A549 (cell line): ENCODE results near the gene CDC45. TPM values are rescaled to one million over a fixed set of nuclear protein-coding genes. Genes with fewer than 3 reads are reported as not detected.
A peak's percentile ranks its signal among the peaks of the same experiment; 100 is the strongest.

Experiments
- ATAC-seq, 2 experiments: fragments of 200-7000 bp in 1 of 2; fragments of >200 bp in 1 of 2; cut with Nextera tagmentation in 1 of 2; cut with Tn5 transposase in 1 of 2; 3 replicates each; pipeline versions ENCODE4 v1.8.0 to v1.9.1; 2018 to 2020; ENCODE audit warnings: mild to moderate bottlenecking in 1 of 2, moderate library complexity in 1 of 2
- CTCF ChIA-PET: fragments of 300-600 bp; sonication (Branson Sonifier 250); formaldehyde crosslinking; extraction: SDS; loops from one replicate; lab custom pipeline; 2021; ENCODE audit warnings: antibody characterized with exemption, inconsistent platforms; lab: Yijun Ruan, JAX
- POLR2A ChIA-PET: fragments of 350-600 bp; formaldehyde crosslinking; extraction: SDS; loops from one replicate; lab custom pipeline; 2021; ENCODE audit warnings: antibody characterized with exemption, inconsistent platforms; lab: Yijun Ruan, JAX
- DNase-seq, 2 experiments: peaks; one replicate each; pipeline versions ENCODE4 v3.0.0 to v3.0.0-alpha.2; 2011 to 2016; ENCODE audit warnings: low read depth in 1 of 2, low spot score in 1 of 2
- FAIRE-seq: peaks from 2 replicates; lab custom pipeline; 2011; peaks lifted over from hg19 to GRCh38; lab: Jason Lieb, UNC
- H3K27ac ChIP-seq, 2 experiments: fragments of >200 bp; sonication (Bioruptor Twin); formaldehyde crosslinking; 3 replicates each; pipeline ENCODE4 v1.5.1; 2016 to 2017
- H3K4me1 ChIP-seq: fragments of >200 bp; sonication (Bioruptor Twin); formaldehyde crosslinking; 3 replicates; pipeline ENCODE4 v1.6.1; 2016
- H3K4me2 ChIP-seq: fragments of >200 bp; sonication (Bioruptor Twin); formaldehyde crosslinking; 3 replicates; pipeline ENCODE4 v1.6.1; 2016
- H3K4me3 ChIP-seq: fragments of >200 bp; sonication (Bioruptor Twin); formaldehyde crosslinking; 3 replicates; pipeline ENCODE4 v1.5.1; 2016
- H3K9me3 ChIP-seq: fragments of >200 bp; sonication (Bioruptor Twin); formaldehyde crosslinking; 3 replicates; pipeline ENCODE4 v1.6.1; 2016
- BHLHE40 ChIP-seq: IDR thresholded peaks from 2 replicates; pipeline ENCODE4 v1.6.1; 2012; ENCODE audit warnings: low read depth, low read length, inconsistent platforms
- EHMT2 ChIP-seq: fragments of 200-600 bp; sonication (generic); IDR thresholded peaks from 2 replicates; pipeline ENCODE4 v1.6.1; 2016; ENCODE audit warnings: antibody characterized with exemption, low read depth, mild to moderate bottlenecking, moderate library complexity
- FOSB ChIP-seq: fragments of 250-450 bp; sonication (Bioruptor Pico); IDR thresholded peaks from 2 replicates; pipeline ENCODE4 v1.5.0; 2020; ENCODE audit warnings: mild to moderate bottlenecking, moderate library complexity
- FOSL2 ChIP-seq, 2 experiments: fragments of 450-650 bp in 1 of 2; fragments of >200 bp in 1 of 2; sonication (Bioruptor Twin) in 1 of 2; formaldehyde crosslinking; IDR thresholded peaks; 2 replicates each; pipeline versions ENCODE4 v1.5.0 to v1.6.1; 2016 to 2020; ENCODE audit warnings: mild to moderate bottlenecking in 1 of 2, moderate library complexity in 1 of 2
- FOXS1 ChIP-seq: fragments of 250-450 bp; sonication (Bioruptor Pico); IDR thresholded peaks from 2 replicates; pipeline ENCODE4 v1.5.0; 2020; ENCODE audit warnings: mild to moderate bottlenecking, moderate library complexity
- HEYL ChIP-seq: fragments of 250-450 bp; sonication (Bioruptor Pico); IDR thresholded peaks from 2 replicates; pipeline ENCODE4 v1.8.0; 2021; ENCODE audit warnings: mild to moderate bottlenecking, moderate library complexity
- HOXA7 ChIP-seq: fragments of 250-450 bp; sonication (Bioruptor Pico); IDR thresholded peaks from 2 replicates; pipeline ENCODE4 v1.5.0; 2020; ENCODE audit warnings: mild to moderate bottlenecking, moderate library complexity
- HOXB5 ChIP-seq: fragments of 250-450 bp; sonication (Bioruptor Pico); IDR thresholded peaks from 2 replicates; pipeline ENCODE4 v1.5.0; 2020; ENCODE audit warnings: mild to moderate bottlenecking, moderate library complexity
- KDM1A ChIP-seq: fragments of 200-600 bp; sonication (generic); IDR thresholded peaks from 2 replicates; pipeline ENCODE4 v1.6.1; 2016; ENCODE audit warnings: low read depth, mild to moderate bottlenecking
- KDM5A ChIP-seq: fragments of 200-600 bp; sonication (generic); IDR thresholded peaks from 2 replicates; pipeline ENCODE4 v1.6.1; 2016; ENCODE audit warnings: antibody characterized with exemption, mild to moderate bottlenecking
- MAFK ChIP-seq: fragments of 450-650 bp; IDR thresholded peaks from 2 replicates; pipeline ENCODE4 v1.6.1; 2014; ENCODE audit not compliant: partially characterized antibody
- NFE2L2 ChIP-seq: fragments of 150-350 bp; conservative IDR thresholded peaks from 2 replicates; pipeline ENCODE4 v1.6.1; 2014; ENCODE audit warnings: low read length
- NR3C1 ChIP-seq: fragments of >200 bp; sonication (Bioruptor Twin); formaldehyde crosslinking; IDR thresholded peaks from 3 replicates; pipeline ENCODE4 v1.6.1; 2017
- RARB ChIP-seq: fragments of 250-450 bp; sonication (Bioruptor Pico); IDR thresholded peaks from 2 replicates; pipeline ENCODE4 v1.8.0; 2021; ENCODE audit warnings: mild to moderate bottlenecking, moderate library complexity
- RNF2 ChIP-seq: fragments of 200-600 bp; sonication (generic); IDR thresholded peaks from 2 replicates; pipeline ENCODE4 v1.6.1; 2016; ENCODE audit warnings: low read depth, mild to moderate bottlenecking, antibody characterized with exemption, moderate library complexity, borderline replicate concordance
- ZFP36 ChIP-seq: fragments of 450-650 bp; IDR thresholded peaks from 2 replicates; pipeline ENCODE4 v1.6.1; 2014; ENCODE audit warnings: borderline replicate concordance; ENCODE audit not compliant: partially characterized antibody
- WGBS: methylation state at CpG from one replicate; pipeline ENCODE4 v1.1.6; 2017; ENCODE audit errors: missing lambda C conversion rate; 5-methylcytosine and 5-hydroxymethylcytosine counted together
- polyA plus RNA-seq, 4 experiments: library from polyadenylated mRNA; depleted of rRNA in 3 of 4; stranded (reverse); fragments of >200 nt; fragmentation: RNase III in 1 of 4; extraction: RNeasy Plus Mini Kit Qiagen cat#74134 plus additional on column Dnase treatment in 1 of 4; gene quantifications; 2 replicates in 3 of 4; 3 replicates in 1 of 4; pipeline ENCODE4 v1.2.3, GENCODE V29; 2011 to 2017
- TF ChIP-seq, protein P1 (sequence below): fragments of 250-450 bp; sonication (Bioruptor Pico); IDR thresholded peaks from 2 replicates; pipeline ENCODE4 v1.5.0; 2020; ENCODE audit warnings: low read depth, mild to moderate bottlenecking, moderate library complexity
- TF ChIP-seq, protein P2 (sequence below): fragments of >200 bp; sonication (Bioruptor Twin); formaldehyde crosslinking; IDR thresholded peaks from 3 replicates; pipeline ENCODE4 v1.5.1; 2016
- TF ChIP-seq, protein P3 (sequence below): IDR thresholded peaks from 2 replicates; pipeline ENCODE4 v1.6.1; 2012
- TF ChIP-seq, protein P4 (sequence below): fragments of 200-600 bp; sonication (generic); IDR thresholded peaks from 2 replicates; pipeline ENCODE4 v1.6.1; 2016; ENCODE audit warnings: antibody characterized with exemption, mild to moderate bottlenecking, moderate library complexity

The CDC45 gene
- polyA plus RNA-seq, 2 of the 4 experiments (the other 2 are of a cell fraction): 47.2 to 51.6 TPM

DNA sequence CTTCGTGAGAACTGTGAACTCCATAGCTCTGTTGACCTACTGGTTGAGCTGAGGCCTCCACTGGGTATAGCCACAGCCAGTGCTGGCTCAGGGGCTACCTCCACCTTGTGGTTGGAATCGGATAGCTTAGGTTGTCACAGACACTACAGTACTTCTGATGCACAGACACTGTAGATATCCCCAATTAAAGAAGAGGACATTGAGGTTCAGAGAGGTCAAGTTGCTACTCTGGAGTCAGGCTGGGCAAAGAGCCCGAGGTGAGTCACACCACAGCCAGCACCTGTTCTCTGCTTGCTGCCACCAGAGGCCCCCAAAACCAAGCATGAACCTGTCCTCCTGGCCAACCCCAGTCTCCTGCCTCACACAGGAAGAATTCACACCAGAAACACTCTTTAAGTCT, 6.1 kb upstream of the CDC45 start:
- H3K4me3 ChIP-seq: no peak overlapping the region
- ChIA-PET CTCF (interaction anchor here (1.5 to 4.0 kb wide), 3 partner anchors 10 to 173 kb away, joined by 3 to 24 read pairs (median 5); no protein-coding TSS in a partner anchor), POLR2A (no interaction called here)
- no peak for TF ChIP-seq FOSL2 (IDR thresholded peaks at IDR 0.05)
- no peak for TF ChIP-seq FOSL2 (CRISPR knock-in tag; IDR thresholded peaks at IDR 0.05)
- TF ChIP-seq ZFP36: no peak
- no peak for TF ChIP-seq RNF2
- TF ChIP-seq KDM5A: no peak
- no peak for TF ChIP-seq NR3C1
- TF ChIP-seq, protein P1, sequence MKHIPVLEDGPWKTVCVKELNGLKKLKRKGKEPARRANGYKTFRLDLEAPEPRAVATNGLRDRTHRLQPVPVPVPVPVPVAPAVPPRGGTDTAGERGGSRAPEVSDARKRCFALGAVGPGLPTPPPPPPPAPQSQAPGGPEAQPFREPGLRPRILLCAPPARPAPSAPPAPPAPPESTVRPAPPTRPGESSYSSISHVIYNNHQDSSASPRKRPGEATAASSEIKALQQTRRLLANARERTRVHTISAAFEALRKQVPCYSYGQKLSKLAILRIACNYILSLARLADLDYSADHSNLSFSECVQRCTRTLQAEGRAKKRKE (CRISPR knock-in tag): no peak
- no peak overlapping the region for H3K4me2 ChIP-seq
- H3K9me3 ChIP-seq: no peaks in the 10 kb centered on the region
- WGBS: 90% methylated on average over 2 of the region's 3 CpGs
- FAIRE-seq (no peak), DNase-seq (peak in 1 of 2 experiments; percentile 6), ATAC-seq (peak; percentile 41 to 70; a peak in 3 of 6 replicates)
- H3K4me1 ChIP-seq: peaks cover 7% of the 10 kb centered on the region
- no peak overlapping the region for H3K27ac ChIP-seq

DNA sequence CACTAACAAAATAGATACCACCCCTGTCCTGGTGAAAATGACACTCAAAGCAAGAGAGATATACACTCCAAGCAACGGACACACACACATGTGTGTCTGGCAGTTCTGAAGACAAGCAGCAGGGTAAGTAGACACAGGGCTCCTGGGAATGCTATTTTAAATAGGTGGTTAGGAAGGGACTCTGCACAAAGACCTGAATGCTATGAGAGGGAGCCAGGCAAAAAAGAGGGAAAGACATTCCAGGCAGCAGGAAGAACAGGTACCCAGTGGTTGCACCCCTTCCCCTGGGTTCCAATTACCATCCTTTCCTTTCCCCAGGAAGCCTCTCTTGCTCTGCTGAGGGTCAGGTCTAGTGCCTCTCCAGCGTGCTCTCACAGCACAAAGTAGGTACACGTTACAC, 3.7 kb upstream of the CDC45 start:
- no peaks in the 10 kb centered on the region for H3K9me3 ChIP-seq
- no peak overlapping the region for H3K4me3 ChIP-seq
- no peak overlapping the region for H3K27ac ChIP-seq
- H3K4me1 ChIP-seq: peaks cover 13% of the 10 kb centered on the region
- WGBS: 90% methylated on average over 3 of the region's 3 CpGs
- ATAC-seq (no peak), FAIRE-seq (no peak), DNase-seq (no peak)
- ChIA-PET CTCF (no interaction called here), POLR2A (no interaction called here)
- TF ChIP-seq NFE2L2: no peak
- TF ChIP-seq BHLHE40: no peak
- TF ChIP-seq, all 56 proteins: peak for 0
- H3K4me2 ChIP-seq: no peak overlapping the region

DNA sequence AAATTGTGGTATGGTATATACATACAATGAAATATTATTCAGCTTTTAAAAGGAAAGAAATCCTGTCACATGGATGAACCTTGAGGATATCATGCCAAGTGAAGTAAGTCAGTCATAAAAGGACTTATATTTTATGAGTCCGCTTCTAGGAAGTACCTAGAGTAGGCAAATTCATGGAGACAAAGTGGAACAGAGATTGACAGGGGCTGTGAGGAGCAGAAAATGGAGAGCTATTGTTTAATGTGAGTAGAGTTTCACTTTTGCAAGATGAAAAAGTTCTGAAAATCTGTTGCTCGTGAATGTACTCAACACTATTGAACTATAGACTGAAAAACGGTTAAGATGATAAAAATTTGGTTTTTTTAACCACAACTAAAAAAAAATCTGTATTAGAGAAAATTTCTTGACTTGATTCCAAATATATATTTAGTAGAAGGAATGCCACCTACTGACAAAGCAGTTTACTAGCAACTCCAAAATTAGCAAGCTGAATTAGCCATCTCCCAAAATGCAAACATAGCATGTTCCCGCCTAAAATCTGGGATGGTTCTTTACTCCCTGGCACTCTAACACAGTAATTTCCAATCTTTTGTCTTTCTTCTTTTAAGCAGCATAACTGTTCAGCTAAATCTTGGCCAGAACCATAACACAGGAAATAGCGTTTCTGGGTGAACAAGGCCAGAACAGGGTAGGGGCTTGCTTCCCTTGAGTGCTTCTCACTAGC, 2.2 kb upstream of the CDC45 start:
- Histone ChIP-seq H3K4me3 (peak overlapping the region; percentile 96), H3K9me3 (no peaks in the 10 kb centered on the region), H3K4me2 (peak overlapping the region; percentile 98), H3K27ac (peak overlapping the region in 1 of 2 experiments; percentile 98; a peak in 3 of 6 replicates), H3K4me1 (peaks cover 13% of the 10 kb centered on the region)
- TF ChIP-seq, protein P2, sequence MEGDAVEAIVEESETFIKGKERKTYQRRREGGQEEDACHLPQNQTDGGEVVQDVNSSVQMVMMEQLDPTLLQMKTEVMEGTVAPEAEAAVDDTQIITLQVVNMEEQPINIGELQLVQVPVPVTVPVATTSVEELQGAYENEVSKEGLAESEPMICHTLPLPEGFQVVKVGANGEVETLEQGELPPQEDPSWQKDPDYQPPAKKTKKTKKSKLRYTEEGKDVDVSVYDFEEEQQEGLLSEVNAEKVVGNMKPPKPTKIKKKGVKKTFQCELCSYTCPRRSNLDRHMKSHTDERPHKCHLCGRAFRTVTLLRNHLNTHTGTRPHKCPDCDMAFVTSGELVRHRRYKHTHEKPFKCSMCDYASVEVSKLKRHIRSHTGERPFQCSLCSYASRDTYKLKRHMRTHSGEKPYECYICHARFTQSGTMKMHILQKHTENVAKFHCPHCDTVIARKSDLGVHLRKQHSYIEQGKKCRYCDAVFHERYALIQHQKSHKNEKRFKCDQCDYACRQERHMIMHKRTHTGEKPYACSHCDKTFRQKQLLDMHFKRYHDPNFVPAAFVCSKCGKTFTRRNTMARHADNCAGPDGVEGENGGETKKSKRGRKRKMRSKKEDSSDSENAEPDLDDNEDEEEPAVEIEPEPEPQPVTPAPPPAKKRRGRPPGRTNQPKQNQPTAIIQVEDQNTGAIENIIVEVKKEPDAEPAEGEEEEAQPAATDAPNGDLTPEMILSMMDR: 0 out of 3 replicates have a peak, but pooled peaks have one; percentile 14
- no peak for TF ChIP-seq FOXS1 (CRISPR knock-in tag)
- no peak for ATAC-seq
- DNase-seq: no peak
- no peak for FAIRE-seq
- CTCF ChIA-PET: interaction anchor here (0.7 to 1.6 kb wide), 7 partner anchors 11 to 332 kb away, joined by 3 to 6 read pairs (median 3); partner anchors contain the start of gene ESS2
- POLR2A ChIA-PET: no interaction called here
- WGBS: 37% methylated on average over 5 of the region's 5 CpGs

DNA sequence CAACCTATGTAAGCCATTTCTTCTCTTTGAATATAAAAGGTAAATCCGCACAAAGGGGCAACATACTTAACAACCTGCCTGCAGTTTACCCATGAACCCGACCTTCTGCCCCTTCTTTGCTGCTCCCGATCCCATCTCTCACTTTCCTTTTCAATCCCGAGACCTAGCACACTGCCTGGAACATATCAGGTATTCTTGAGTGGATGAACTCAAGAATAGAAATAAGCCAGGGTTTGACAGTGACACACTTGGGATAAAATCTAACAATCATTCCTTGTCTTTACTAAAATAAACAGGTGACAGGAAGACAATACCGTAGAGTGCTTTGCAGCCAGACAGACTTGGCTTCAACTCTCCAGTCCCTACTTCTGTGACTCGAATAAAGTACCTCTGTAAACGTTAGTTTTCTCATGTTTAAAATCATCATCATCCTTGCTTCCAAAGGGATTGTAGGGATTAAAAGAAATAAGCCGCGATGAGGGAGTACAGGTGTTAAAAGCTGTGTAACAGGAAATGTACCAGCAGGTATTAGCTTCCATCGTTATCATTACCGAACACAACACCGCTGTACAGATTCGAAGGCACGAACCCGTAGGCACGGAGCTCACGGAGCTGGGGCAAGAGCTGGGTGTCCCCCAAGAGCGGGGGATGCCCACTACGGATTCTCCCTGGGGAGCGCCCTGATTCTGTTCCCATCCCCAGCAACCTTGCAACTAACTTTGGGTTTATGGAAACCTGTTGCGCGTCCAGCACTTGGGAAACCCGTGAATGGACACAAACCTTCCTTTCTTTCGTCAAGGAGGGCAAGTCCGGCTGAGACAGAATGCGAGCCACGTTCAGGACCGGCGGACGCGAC, 1.4 kb upstream of the CDC45 start:
- 4% methylated on average over 22 of the region's 31 CpGs for WGBS
- Histone ChIP-seq H3K27ac (peak overlapping the region; percentile 98), H3K4me2 (peak overlapping the region; percentile 98), H3K9me3 (no peaks in the 10 kb centered on the region), H3K4me1 (peaks cover 13% of the 10 kb centered on the region), H3K4me3 (peak overlapping the region; percentile 96)
- ChIA-PET CTCF (interaction anchor here (0.7 to 1.6 kb wide), 6 partner anchors 12 to 333 kb away, joined by 3 to 6 read pairs (median 4); partner anchors contain the start of gene ESS2), POLR2A (no interaction called here)
- FAIRE-seq: no peak
- ATAC-seq: no peak
- no peak for DNase-seq
- no peak for TF ChIP-seq KDM1A
- TF ChIP-seq FOSB (CRISPR knock-in tag): no peak
- TF ChIP-seq HEYL (CRISPR knock-in tag): no peak
- no peak for TF ChIP-seq EHMT2
- no peak for TF ChIP-seq MAFK
- TF ChIP-seq RARB (CRISPR knock-in tag): no peak
- TF ChIP-seq, protein P3, sequence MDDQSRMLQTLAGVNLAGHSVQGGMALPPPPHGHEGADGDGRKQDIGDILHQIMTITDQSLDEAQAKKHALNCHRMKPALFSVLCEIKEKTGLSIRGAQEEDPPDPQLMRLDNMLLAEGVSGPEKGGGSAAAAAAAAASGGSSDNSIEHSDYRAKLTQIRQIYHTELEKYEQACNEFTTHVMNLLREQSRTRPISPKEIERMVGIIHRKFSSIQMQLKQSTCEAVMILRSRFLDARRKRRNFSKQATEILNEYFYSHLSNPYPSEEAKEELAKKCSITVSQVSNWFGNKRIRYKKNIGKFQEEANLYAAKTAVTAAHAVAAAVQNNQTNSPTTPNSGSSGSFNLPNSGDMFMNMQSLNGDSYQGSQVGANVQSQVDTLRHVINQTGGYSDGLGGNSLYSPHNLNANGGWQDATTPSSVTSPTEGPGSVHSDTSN: no peak
- no peak for TF ChIP-seq HOXA7 (CRISPR knock-in tag)
- TF ChIP-seq, protein P4, sequence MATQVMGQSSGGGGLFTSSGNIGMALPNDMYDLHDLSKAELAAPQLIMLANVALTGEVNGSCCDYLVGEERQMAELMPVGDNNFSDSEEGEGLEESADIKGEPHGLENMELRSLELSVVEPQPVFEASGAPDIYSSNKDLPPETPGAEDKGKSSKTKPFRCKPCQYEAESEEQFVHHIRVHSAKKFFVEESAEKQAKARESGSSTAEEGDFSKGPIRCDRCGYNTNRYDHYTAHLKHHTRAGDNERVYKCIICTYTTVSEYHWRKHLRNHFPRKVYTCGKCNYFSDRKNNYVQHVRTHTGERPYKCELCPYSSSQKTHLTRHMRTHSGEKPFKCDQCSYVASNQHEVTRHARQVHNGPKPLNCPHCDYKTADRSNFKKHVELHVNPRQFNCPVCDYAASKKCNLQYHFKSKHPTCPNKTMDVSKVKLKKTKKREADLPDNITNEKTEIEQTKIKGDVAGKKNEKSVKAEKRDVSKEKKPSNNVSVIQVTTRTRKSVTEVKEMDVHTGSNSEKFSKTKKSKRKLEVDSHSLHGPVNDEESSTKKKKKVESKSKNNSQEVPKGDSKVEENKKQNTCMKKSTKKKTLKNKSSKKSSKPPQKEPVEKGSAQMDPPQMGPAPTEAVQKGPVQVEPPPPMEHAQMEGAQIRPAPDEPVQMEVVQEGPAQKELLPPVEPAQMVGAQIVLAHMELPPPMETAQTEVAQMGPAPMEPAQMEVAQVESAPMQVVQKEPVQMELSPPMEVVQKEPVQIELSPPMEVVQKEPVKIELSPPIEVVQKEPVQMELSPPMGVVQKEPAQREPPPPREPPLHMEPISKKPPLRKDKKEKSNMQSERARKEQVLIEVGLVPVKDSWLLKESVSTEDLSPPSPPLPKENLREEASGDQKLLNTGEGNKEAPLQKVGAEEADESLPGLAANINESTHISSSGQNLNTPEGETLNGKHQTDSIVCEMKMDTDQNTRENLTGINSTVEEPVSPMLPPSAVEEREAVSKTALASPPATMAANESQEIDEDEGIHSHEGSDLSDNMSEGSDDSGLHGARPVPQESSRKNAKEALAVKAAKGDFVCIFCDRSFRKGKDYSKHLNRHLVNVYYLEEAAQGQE: no peak
- no peak for TF ChIP-seq HOXB5 (CRISPR knock-in tag)
